ENCODE measurements around the gene NEUROD2. TPM values are rescaled to one million over a fixed set of nuclear protein-coding genes. Genes with fewer than 3 reads are reported as not detected.
A peak's percentile ranks its signal among the peaks of the same experiment; 100 is the strongest.

Gene NEUROD2
- total RNA-seq, 2 experiments from 2014 or later: not detected

- Mint-ChIP-seq H3K27ac (no peak overlapping the region), H3K4me3 (peak overlapping the region; percentile 90), H3K4me1 (ENCODE audit: low read depth) (peaks cover 19% of the 10 kb centered on the region), H3K36me3 (ENCODE audit: low read depth) (no peaks in the 10 kb centered on the region), H3K9me3 (no peaks in the 10 kb centered on the region), H3K27me3 (peaks cover 23% of the 10 kb centered on the region)
- Histone ChIP-seq H3K9me3 (ENCODE audit: control insufficient read depth in 1 of 2, insufficient read depth in 1 of 2, low read length in 2 of 2) (no peaks in the 10 kb centered on the region), H3K27me3 (ENCODE audit: control insufficient read depth in 1 of 2, insufficient read depth in 2 of 2, low read length in 2 of 2) (peaks cover 0 to 3% of the 10 kb centered on the region in 2 experiments), H3K4me1 (ENCODE audit: insufficient read depth, low read length) (peaks cover 40% of the 10 kb centered on the region), H3K36me3 (ENCODE audit: insufficient read depth, low read length) (no peaks in the 10 kb centered on the region), H3K27ac (ENCODE audit: low read depth in 1 of 2, low read length in 2 of 2) (no peak overlapping the region), H3K4me3 (ENCODE audit: low read length) (no peak overlapping the region)
- ChIA-PET POLR2A (interaction anchor here (1.0 to 2.0 kb wide), 5 partner anchors 19 to 361 kb away, joined by 3 to 6 read pairs (median 3); partner anchors contain the start of genes MIEN1, PSMD3 and STARD3), CTCF (interaction anchor here (1.0 to 1.7 kb wide), 3 partner anchors 35 to 134 kb away, joined by 3 to 5 read pairs (median 4); partner anchors contain the start of gene MIEN1)
- intact Hi-C loops (cut with DNase I, micrococcal nuclease): no loop called here
- no peak for ATAC-seq (ENCODE audit: poor library complexity)
- TF ChIP-seq CTCF (IDR thresholded peaks at IDR 0.05): no peak
- no peak for DNase-seq
These were observed 11.5 kb upstream of the NEUROD2 start for GRCh38 chr17:39618956-39619785.

GRCh38 chr17:39618246-39618913 is 10.7 kb upstream of the NEUROD2 start:
- CTCF ChIA-PET: interaction anchor here (1.3 to 1.7 kb wide), 2 partner anchors 35 to 135 kb away, joined by 4 to 5 read pairs; no protein-coding TSS in a partner anchor
- H3K4me1 Mint-ChIP-seq (ENCODE audit: low read depth): peaks cover 13% of the 10 kb centered on the region
- ATAC-seq (ENCODE audit: poor library complexity): no peak
- DNase-seq: no peak
- POLR2A ChIA-PET: interaction anchor here (1.0 to 2.0 kb wide), 5 partner anchors 19 to 362 kb away, joined by 3 to 6 read pairs (median 3); partner anchors contain the start of genes MIEN1, PSMD3 and STARD3
- H3K27me3 ChIP-seq (ENCODE audit: control insufficient read depth in 1 of 2, insufficient read depth in 2 of 2, low read length in 2 of 2): peaks cover 0 to 3% of the 10 kb centered on the region in 2 experiments
- peak overlapping the region; percentile 49 for H3K27ac Mint-ChIP-seq
- no peak for TF ChIP-seq CTCF (IDR thresholded peaks at IDR 0.05)
- no peaks in the 10 kb centered on the region for H3K9me3 Mint-ChIP-seq
- no peaks in the 10 kb centered on the region for H3K36me3 Mint-ChIP-seq (ENCODE audit: low read depth)
- peak overlapping the region; percentile 51 for H3K4me3 ChIP-seq (ENCODE audit: low read length)
- H3K27me3 Mint-ChIP-seq: peaks cover 20% of the 10 kb centered on the region
- no peaks in the 10 kb centered on the region for H3K36me3 ChIP-seq (ENCODE audit: insufficient read depth, low read length)
- no peaks in the 10 kb centered on the region for H3K9me3 ChIP-seq (ENCODE audit: control insufficient read depth in 1 of 2, insufficient read depth in 1 of 2, low read length in 2 of 2)
- peak overlapping the region; percentile 90 for H3K4me3 Mint-ChIP-seq
- H3K4me1 ChIP-seq (ENCODE audit: insufficient read depth, low read length): peaks cover 35% of the 10 kb centered on the region
- intact Hi-C loops (cut with DNase I, micrococcal nuclease): no loop called here
- H3K27ac ChIP-seq (ENCODE audit: low read depth in 1 of 2, low read length in 2 of 2): no peak overlapping the region

DNA sequence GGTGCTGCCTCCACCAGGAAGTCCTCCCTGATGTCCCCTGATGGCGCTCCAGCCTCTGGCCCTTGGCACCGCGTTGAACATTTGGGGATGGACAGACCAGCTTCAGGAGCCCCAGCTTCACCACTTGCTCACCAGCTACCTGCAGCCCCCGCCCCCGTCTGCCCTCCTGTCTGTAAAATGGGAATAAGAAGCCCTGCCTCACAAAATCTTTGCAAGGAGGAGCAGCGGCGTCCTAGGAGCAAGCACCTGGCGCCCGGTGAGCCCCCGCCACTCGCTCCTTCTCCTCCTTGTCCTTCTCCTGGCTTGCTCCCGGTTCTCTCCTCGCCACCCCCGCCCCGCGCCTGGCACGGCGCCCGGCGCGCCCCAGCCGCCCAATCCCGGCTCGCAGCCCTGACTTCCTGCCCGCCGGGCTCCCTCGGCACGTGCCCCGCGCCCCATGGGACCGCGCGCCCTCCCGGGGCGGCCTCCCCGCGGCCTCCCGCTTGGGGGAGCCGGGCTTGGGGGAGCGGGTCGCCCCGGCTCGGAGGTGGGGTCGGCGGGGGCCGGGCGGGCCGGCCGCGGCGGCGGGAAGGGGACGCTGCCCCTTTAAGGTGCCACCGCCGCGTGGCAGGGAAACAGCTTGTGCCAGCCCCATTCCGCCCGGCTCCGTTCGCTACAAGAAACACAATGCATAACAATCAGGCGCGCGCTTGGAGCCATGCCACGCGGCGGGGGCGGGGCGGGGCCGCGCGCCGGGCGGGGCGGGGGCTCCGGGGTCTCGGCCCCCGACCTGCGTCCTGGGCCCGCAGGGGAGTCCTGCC is 9.9 kb upstream of the NEUROD2 start:
- H3K27ac ChIP-seq (ENCODE audit: low read depth in 1 of 2, low read length in 2 of 2): no peak overlapping the region
- H3K27me3 ChIP-seq (ENCODE audit: control insufficient read depth in 1 of 2, insufficient read depth in 2 of 2, low read length in 2 of 2): peaks cover 0 to 3% of the 10 kb centered on the region in 2 experiments
- ATAC-seq (ENCODE audit: poor library complexity): peak; percentile 56
- peak overlapping the region; percentile 90 for H3K4me3 Mint-ChIP-seq
- ChIA-PET CTCF (interaction anchor here (1.3 kb wide), 1 partner anchor 136 kb away, joined by 4 read pairs; no protein-coding TSS in a partner anchor), POLR2A (interaction anchor here (1.3 to 2.0 kb wide), 2 partner anchors 36 to 363 kb away, joined by 4 to 6 read pairs; partner anchors contain the start of gene PSMD3)
- H3K4me3 ChIP-seq (ENCODE audit: low read length): peak overlapping the region; percentile 51
- no peaks in the 10 kb centered on the region for H3K9me3 Mint-ChIP-seq
- peak overlapping the region; percentile 49 for H3K27ac Mint-ChIP-seq
- H3K4me1 ChIP-seq (ENCODE audit: insufficient read depth, low read length): peaks cover 28% of the 10 kb centered on the region
- DNase-seq: peak; percentile 28 to 74 (median 46)
- intact Hi-C loops (cut with DNase I, micrococcal nuclease): no loop called here
- H3K4me1 Mint-ChIP-seq (ENCODE audit: low read depth): peaks cover 10% of the 10 kb centered on the region
- no peaks in the 10 kb centered on the region for H3K36me3 Mint-ChIP-seq (ENCODE audit: low read depth)
- peaks cover 24% of the 10 kb centered on the region for H3K27me3 Mint-ChIP-seq
- no peak for TF ChIP-seq CTCF (IDR thresholded peaks at IDR 0.05)
- H3K9me3 ChIP-seq (ENCODE audit: control insufficient read depth in 1 of 2, insufficient read depth in 1 of 2, low read length in 2 of 2): no peaks in the 10 kb centered on the region
- no peaks in the 10 kb centered on the region for H3K36me3 ChIP-seq (ENCODE audit: insufficient read depth, low read length)

Data from CD4-positive, alpha-beta T cell (primary cell).